ENCODE data around the gene XKR7.
A peak's percentile ranks its signal among the peaks of the same experiment; 100 is the strongest.

The XKR7 gene

GRCh38 chr20:31963889-31964288 is 4.1 kb upstream of the XKR7 start:
- DNase-seq, result no peak
- Histone ChIP-seq H4K8ac (ENCODE audit: low read length) (no peak overlapping the region), H3K9me3 (ENCODE audit: control insufficient read depth, low read length) (no peaks in the 10 kb centered on the region), H3K4ac (ENCODE audit: low read depth in 1 of 2, low read length in 2 of 2) (no peak overlapping the region), H3K4me1 (ENCODE audit: control insufficient read depth, insufficient read depth, low read depth, low read length) (peaks cover 10% of the 10 kb centered on the region), H3K4me3 (ENCODE audit: insufficient read depth in 1 of 2, low read depth in 1 of 2, low read length in 2 of 2) (no peak overlapping the region), H3K36me3 (ENCODE audit: control insufficient read depth in 1 of 2, insufficient read depth in 2 of 2, low read depth in 1 of 2, low read length in 2 of 2) (no peaks in the 10 kb centered on the region), H2AK5ac (ENCODE audit: low read length, severe bottlenecking) (no peak overlapping the region), H3K27ac (ENCODE audit: low read length, poor library complexity, severe bottlenecking) (no peak overlapping the region), H3K79me1 (replicated peaks; ENCODE audit: low read length, poor library complexity, severe bottlenecking) (no peaks in the 10 kb centered on the region), H4K91ac (ENCODE audit: low read length) (no peak overlapping the region), H2AFZ (ENCODE audit: low read depth, low read length) (no peak overlapping the region), H3K18ac (ENCODE audit: low read depth in 1 of 2, low read length in 2 of 2) (no peak overlapping the region), H2BK120ac (ENCODE audit: low read depth, low read length) (no peak overlapping the region), H2BK12ac (ENCODE audit: low read length in 2 of 2) (no peak overlapping the region), H3K9ac (ENCODE audit: low read length) (no peak overlapping the region), H3K14ac (ENCODE audit: low read length in 2 of 2) (no peak overlapping the region), H3K27me3 (ENCODE audit: control insufficient read depth in 1 of 2, insufficient read depth in 1 of 2, low read length in 2 of 2) (peaks cover 86 to 88% of the 10 kb centered on the region in 2 experiments), H2BK5ac (ENCODE audit: low read depth, low read length, poor library complexity, severe bottlenecking) (no peak overlapping the region), H2BK15ac (ENCODE audit: low read depth, poor library complexity, severe bottlenecking) (no peak overlapping the region), H3K4me2 (ENCODE audit: low read length, poor library complexity, severe bottlenecking) (no peak overlapping the region), H3K23ac (ENCODE audit: low read length in 2 of 2) (peak overlapping the region in 1 of 2 experiments; percentile 27)
- 72% methylated on average over 6 of the region's 6 CpGs for WGBS

GRCh38 chr20:31966991-31967655 is 828 bp upstream of the XKR7 start:
- H4K91ac ChIP-seq (ENCODE audit: low read length), result no peak overlapping the region
- H3K9me3 ChIP-seq (ENCODE audit: control insufficient read depth, low read length), result no peaks in the 10 kb centered on the region
- no peak for DNase-seq
- H3K9ac ChIP-seq (ENCODE audit: low read length), result no peak overlapping the region
- 8% methylated on average over 5 of the region's 5 CpGs for WGBS
- H3K4me2 ChIP-seq (ENCODE audit: low read length, poor library complexity, severe bottlenecking), result no peak overlapping the region
- H3K4me1 ChIP-seq (ENCODE audit: control insufficient read depth, insufficient read depth, low read depth, low read length), result peaks cover 10% of the 10 kb centered on the region
- no peak overlapping the region for H2AK5ac ChIP-seq (ENCODE audit: low read length, severe bottlenecking)
- H2BK120ac ChIP-seq (ENCODE audit: low read depth, low read length), result no peak overlapping the region
- H3K27me3 ChIP-seq (ENCODE audit: control insufficient read depth in 1 of 2, insufficient read depth in 1 of 2, low read length in 2 of 2), result peaks cover 89 to 90% of the 10 kb centered on the region in 2 experiments
- no peak overlapping the region for H2BK12ac ChIP-seq (ENCODE audit: low read length in 2 of 2)
- H2BK5ac ChIP-seq (ENCODE audit: low read depth, low read length, poor library complexity, severe bottlenecking), result no peak overlapping the region
- H4K8ac ChIP-seq (ENCODE audit: low read length), result no peak overlapping the region
- H2AFZ ChIP-seq (ENCODE audit: low read depth, low read length), result no peak overlapping the region
- H2BK15ac ChIP-seq (ENCODE audit: low read depth, poor library complexity, severe bottlenecking), result no peak overlapping the region
- H3K18ac ChIP-seq (ENCODE audit: low read depth in 1 of 2, low read length in 2 of 2), result no peak overlapping the region
- no peak overlapping the region for H3K4ac ChIP-seq (ENCODE audit: low read depth in 1 of 2, low read length in 2 of 2)
- no peak overlapping the region for H3K27ac ChIP-seq (ENCODE audit: low read length, poor library complexity, severe bottlenecking)
- no peak overlapping the region for H3K4me3 ChIP-seq (ENCODE audit: insufficient read depth in 1 of 2, low read depth in 1 of 2, low read length in 2 of 2)
- H3K79me1 ChIP-seq (replicated peaks; ENCODE audit: low read length, poor library complexity, severe bottlenecking), result no peaks in the 10 kb centered on the region
- H3K36me3 ChIP-seq (ENCODE audit: control insufficient read depth in 1 of 2, insufficient read depth in 2 of 2, low read depth in 1 of 2, low read length in 2 of 2), result no peaks in the 10 kb centered on the region
- H3K14ac ChIP-seq (ENCODE audit: low read length in 2 of 2), result no peak overlapping the region
- no peak overlapping the region for H3K23ac ChIP-seq (ENCODE audit: low read length in 2 of 2)

- H3K4me1 ChIP-seq (ENCODE audit: control insufficient read depth, insufficient read depth, low read depth, low read length), result peaks cover 18% of the 10 kb centered on the region
- H2BK15ac ChIP-seq (ENCODE audit: low read depth, poor library complexity, severe bottlenecking), result no peak overlapping the region
- H2AFZ ChIP-seq (ENCODE audit: low read depth, low read length), result no peak overlapping the region
- no peaks in the 10 kb centered on the region for H3K9me3 ChIP-seq (ENCODE audit: control insufficient read depth, low read length)
- no peak overlapping the region for H3K23ac ChIP-seq (ENCODE audit: low read length in 2 of 2)
- peak; percentile 76 for DNase-seq
- H3K4me3 ChIP-seq (ENCODE audit: insufficient read depth in 1 of 2, low read depth in 1 of 2, low read length in 2 of 2), result peak overlapping the region in 1 of 2 experiments; percentile 1
- 6% methylated on average over 35 of the region's 57 CpGs for WGBS
- H3K14ac ChIP-seq (ENCODE audit: low read length in 2 of 2), result no peak overlapping the region
- H2BK12ac ChIP-seq (ENCODE audit: low read length in 2 of 2), result no peak overlapping the region
- H3K9ac ChIP-seq (ENCODE audit: low read length), result no peak overlapping the region
- H3K79me1 ChIP-seq (replicated peaks; ENCODE audit: low read length, poor library complexity, severe bottlenecking), result no peaks in the 10 kb centered on the region
- H3K18ac ChIP-seq (ENCODE audit: low read depth in 1 of 2, low read length in 2 of 2), result no peak overlapping the region
- no peak overlapping the region for H2AK5ac ChIP-seq (ENCODE audit: low read length, severe bottlenecking)
- H4K91ac ChIP-seq (ENCODE audit: low read length), result no peak overlapping the region
- no peak overlapping the region for H2BK120ac ChIP-seq (ENCODE audit: low read depth, low read length)
- H3K36me3 ChIP-seq (ENCODE audit: control insufficient read depth in 1 of 2, insufficient read depth in 2 of 2, low read depth in 1 of 2, low read length in 2 of 2), result no peaks in the 10 kb centered on the region
- peak overlapping the region; percentile 66 for H3K4me2 ChIP-seq (ENCODE audit: low read length, poor library complexity, severe bottlenecking)
- no peak overlapping the region for H3K4ac ChIP-seq (ENCODE audit: low read depth in 1 of 2, low read length in 2 of 2)
- no peak overlapping the region for H3K27ac ChIP-seq (ENCODE audit: low read length, poor library complexity, severe bottlenecking)
- peaks cover 83 to 90% of the 10 kb centered on the region in 2 experiments for H3K27me3 ChIP-seq (ENCODE audit: control insufficient read depth in 1 of 2, insufficient read depth in 1 of 2, low read length in 2 of 2)
- no peak overlapping the region for H4K8ac ChIP-seq (ENCODE audit: low read length)
- H2BK5ac ChIP-seq (ENCODE audit: low read depth, low read length, poor library complexity, severe bottlenecking), result no peak overlapping the region
Measured at GRCh38 chr20:31968291-31969126, 558 bp downstream of the XKR7 start.

- Histone ChIP-seq H3K18ac (ENCODE audit: low read depth in 1 of 2, low read length in 2 of 2) (no peak overlapping the region), H3K4me3 (ENCODE audit: insufficient read depth in 1 of 2, low read depth in 1 of 2, low read length in 2 of 2) (no peak overlapping the region), H2BK15ac (ENCODE audit: low read depth, poor library complexity, severe bottlenecking) (no peak overlapping the region), H3K4me1 (ENCODE audit: control insufficient read depth, insufficient read depth, low read depth, low read length) (peaks cover 20% of the 10 kb centered on the region), H2BK12ac (ENCODE audit: low read length in 2 of 2) (no peak overlapping the region), H3K14ac (ENCODE audit: low read length in 2 of 2) (no peak overlapping the region), H3K27ac (ENCODE audit: low read length, poor library complexity, severe bottlenecking) (no peak overlapping the region), H2AK5ac (ENCODE audit: low read length, severe bottlenecking) (no peak overlapping the region), H3K23ac (ENCODE audit: low read length in 2 of 2) (no peak overlapping the region), H3K9me3 (ENCODE audit: control insufficient read depth, low read length) (no peaks in the 10 kb centered on the region), H3K27me3 (ENCODE audit: control insufficient read depth in 1 of 2, insufficient read depth in 1 of 2, low read length in 2 of 2) (peaks cover 81 to 87% of the 10 kb centered on the region in 2 experiments), H3K36me3 (ENCODE audit: control insufficient read depth in 1 of 2, insufficient read depth in 2 of 2, low read depth in 1 of 2, low read length in 2 of 2) (no peaks in the 10 kb centered on the region), H4K8ac (ENCODE audit: low read length) (no peak overlapping the region), H2AFZ (ENCODE audit: low read depth, low read length) (no peak overlapping the region), H3K4me2 (ENCODE audit: low read length, poor library complexity, severe bottlenecking) (no peak overlapping the region), H3K4ac (ENCODE audit: low read depth in 1 of 2, low read length in 2 of 2) (no peak overlapping the region), H3K9ac (ENCODE audit: low read length) (no peak overlapping the region), H2BK120ac (ENCODE audit: low read depth, low read length) (no peak overlapping the region), H2BK5ac (ENCODE audit: low read depth, low read length, poor library complexity, severe bottlenecking) (no peak overlapping the region), H4K91ac (ENCODE audit: low read length) (no peak overlapping the region), H3K79me1 (replicated peaks; ENCODE audit: low read length, poor library complexity, severe bottlenecking) (no peaks in the 10 kb centered on the region)
- no peak for DNase-seq
- 80% methylated on average over 3 of the region's 5 CpGs for WGBS
Measured at GRCh38 chr20:31969991-31970390, 2.0 kb downstream of the XKR7 start.
